GM18520 (cell line): ENCODE measurements around the gene SPRING1.

ENCODE experiments used
- ATAC-seq: cut with Tn5 transposase; IDR thresholded peaks from one replicate; pipeline ENCODE4 v1.9.1; 2021; ENCODE audit not compliant: unreplicated experiment

The SPRING1 gene

DNA sequence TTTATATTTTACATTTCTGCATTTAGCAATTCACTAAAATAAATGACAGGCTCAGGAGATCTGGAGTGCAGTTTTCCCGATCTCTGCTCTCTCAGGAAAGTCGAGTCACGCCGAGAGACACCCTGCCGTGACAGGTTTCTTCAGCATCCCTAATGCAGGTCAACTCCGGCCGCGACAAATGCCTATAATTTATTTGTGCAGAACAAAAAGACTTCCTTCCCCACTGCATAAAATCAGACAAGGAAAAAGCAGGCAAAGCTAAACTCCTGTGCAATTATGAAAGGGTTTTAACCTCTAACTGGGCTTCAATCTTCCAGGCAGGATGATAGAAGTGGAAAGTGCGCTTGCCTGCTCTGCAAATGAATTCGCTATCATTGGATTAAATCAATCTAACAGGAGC, 28.1 kb downstream of the SPRING1 start:
- no peak for ATAC-seq

DNA sequence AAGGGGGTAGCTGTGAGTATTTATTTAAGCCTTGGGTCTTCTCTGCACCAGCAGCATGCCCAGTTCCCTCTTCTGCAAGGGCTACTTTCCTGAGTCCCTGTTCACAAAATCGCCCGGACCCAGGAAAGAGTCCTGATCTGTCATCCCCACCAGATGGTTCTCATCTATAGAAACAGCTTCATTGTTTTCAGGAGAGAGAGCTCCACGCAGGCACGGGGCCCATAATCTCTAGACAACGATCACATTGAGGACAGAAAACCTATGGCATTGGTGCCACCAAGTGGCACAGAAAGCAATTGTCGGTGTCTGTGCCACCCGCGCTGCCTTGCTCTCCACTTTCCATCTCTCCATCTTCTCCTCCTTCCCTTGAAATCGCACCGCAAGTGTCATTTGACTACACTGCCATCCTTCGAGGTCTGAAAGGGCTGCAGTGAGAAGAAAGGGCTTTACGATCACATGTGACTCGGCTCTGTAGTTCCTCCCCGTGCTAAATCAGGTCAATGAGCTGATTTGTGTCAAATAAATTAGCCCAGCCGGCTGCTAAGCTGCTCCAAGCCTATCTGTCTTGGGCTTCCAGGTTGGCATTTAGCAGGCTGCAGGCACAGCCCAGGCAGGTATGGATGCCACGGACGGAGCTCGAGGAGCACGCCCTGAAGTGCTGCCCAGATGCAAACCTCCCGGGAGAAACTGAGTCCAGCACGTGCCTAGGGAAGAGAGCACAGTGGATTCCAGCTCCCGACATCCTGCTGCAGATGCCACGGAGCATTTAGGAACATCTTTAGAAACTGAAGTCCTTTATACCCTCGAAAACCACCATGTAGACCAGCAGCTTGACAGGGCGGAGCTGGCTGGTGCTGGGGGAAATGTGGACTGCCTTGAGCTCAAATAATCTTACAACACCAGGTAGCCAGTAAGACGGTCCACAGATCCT, 28.8 kb downstream of the SPRING1 start:
- ATAC-seq, result no peak

DNA sequence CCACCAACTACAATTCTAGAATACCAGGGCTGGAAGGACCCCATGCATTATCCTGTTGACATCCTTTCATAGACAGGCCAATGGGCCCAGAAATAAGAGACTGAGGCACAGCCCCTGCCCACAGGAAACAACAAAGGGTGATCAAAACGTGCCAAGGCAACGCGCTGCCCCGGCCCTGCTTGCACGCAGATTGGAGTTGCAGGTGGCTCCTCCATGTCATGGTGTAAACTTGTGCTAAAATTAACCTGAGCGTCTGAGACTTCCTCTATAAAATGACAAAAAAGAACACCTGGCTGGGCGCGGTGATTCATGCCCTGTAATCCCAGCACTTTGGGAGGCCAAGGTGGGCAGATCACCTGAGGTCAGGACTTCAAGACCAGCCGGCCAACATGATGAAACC, 30.1 kb downstream of the SPRING1 start:
- no peak for ATAC-seq

DNA sequence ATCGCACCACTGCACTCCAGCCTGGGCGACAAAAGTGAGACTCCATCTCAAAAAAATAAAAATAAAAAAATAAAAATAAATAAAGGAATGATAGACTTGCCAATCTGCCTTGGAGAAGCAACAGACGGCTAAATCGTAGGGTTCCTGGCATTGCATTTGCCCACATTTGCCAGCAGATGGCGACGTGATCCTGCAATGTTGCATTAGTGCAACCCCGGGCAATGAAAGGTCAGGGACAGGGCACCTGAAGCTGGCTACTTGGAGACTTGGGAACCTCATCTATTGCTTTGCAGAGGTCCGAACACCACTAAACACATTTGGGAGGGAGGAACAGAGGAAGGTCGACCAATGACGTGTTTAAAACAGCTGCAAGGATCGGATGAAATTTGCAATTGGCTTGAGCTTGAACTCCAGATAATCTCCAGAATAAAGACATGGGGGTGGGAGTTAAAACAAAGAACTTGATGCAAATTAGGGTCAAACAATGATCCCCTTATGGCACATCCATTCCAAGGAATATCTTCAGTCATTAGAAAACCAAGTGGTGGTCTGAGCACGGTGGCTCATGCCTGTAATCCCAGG, 34.6 kb downstream of the SPRING1 start:
- no peak for ATAC-seq

DNA sequence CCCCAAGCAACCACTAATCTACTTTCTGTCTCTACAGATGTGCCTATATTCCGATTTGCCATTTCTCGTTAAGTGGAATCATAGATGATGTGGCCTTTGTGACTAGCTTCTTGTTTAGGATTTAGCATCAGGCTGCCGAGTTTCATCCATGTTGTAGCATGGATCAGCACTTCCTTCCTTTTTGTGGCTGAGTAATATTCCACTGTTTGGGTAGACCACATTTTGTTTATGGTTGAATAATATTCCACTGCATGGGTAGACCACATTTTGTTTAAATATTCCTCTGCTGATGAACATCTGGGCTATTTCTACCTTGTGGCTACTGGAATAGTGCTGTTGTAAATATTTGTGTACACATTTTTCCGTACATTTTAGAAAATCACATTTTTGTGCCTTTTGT, 36.4 kb downstream of the SPRING1 start:
- ATAC-seq, result no peak

DNA sequence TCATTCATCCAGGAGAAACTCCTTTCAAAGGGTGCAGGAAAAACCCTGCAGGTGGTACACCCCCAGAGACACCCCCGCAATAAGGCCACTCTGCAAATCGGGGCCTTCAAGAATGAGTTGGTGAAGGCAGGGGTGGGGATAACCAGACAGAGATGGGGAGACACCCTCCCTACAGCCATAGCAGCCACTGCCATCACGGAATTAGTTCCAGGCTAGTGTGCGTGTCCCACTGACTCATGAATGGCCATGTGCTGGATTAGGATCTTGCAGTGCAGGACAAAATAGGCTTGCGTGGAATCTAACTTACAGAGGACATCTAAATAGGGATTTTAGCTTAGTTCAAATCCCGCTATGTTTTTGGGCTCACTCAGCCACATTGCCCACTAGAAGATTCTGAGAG, 37.8 kb downstream of the SPRING1 start:
- ATAC-seq, result no peak

DNA sequence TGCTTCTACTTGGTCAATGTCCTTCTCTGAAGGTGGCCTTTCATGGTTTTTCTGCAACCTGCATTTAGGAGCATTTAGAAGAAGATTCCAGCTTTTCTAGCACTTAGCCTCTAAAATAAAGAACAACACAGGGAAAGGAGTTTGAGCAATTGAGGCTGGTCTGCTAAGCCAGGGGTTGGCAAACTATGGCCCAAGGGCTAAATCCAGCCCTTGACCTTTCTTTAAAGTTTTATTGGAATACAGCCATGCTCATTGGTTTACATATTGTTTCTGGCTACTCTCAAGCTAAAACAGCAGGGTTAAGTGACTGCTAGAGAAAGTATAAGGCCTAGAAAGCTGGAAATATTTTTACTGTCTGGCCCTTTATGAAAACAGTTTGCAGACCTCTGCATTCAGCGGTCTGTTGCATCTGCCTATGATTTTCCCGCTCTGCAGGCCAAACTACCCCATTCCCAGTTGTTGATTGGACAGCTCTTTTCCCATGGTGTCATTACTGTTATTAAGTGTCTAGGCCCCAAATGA, 39.3 kb downstream of the SPRING1 start:
- no peak for ATAC-seq

DNA sequence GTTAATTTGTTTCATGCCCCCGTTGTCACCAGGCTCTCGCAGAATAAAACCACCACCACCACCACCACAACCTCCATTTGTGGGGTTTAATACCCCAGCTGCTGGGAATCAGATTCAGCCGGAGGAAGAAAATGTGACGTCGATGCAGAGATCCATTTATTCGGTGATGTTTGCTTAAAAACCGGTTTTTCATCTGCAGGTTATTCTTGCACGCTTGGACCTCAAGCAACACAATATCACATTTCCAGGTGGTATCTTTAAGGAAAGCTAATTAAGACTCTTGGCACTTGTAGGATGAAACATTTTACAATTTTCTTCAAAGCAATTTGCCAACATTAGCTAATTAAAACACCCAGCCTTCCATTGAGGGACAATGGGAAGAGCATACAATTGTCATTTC, 39.8 kb downstream of the SPRING1 start:
- no peak for ATAC-seq

DNA sequence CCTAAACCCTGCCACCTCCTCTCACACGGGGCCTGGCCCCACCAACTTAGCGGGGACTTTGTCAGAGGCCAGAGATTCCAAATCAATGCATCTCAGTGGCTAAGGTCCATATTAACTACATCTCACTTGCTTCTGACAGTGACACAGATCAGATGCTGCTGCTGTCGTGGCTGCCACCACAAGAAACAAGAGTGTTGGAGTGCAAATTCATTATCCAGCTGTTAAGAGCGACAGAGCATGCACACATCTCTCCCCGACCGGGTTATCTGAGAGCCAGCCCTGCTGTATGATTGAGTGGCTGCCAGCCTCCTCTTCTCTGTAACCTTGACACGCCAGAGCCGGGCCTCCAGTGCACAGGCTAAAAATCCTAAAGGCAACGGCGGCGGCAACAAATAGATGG, 40.2 kb downstream of the SPRING1 start:
- ATAC-seq, result no peak

DNA sequence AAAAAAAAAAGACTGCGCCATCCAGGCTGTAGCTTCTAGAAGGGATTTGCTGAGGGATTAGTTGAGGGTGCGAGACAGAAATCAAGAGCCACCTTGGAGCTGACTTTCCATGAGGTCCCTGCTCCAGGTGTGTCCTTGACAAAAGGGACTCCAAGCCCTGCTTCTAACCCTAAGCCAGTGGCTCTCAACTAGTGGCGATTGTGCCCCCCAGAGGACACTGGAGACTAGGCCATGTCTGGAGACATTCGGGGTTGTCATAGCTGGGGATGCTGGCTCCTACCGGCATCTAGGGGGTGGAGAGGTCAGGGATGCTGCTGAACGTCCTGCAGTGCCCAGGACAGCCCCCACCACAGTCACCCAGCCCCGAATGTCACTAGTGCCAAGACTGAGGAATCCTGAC, 40.6 kb downstream of the SPRING1 start:
- no peak for ATAC-seq

DNA sequence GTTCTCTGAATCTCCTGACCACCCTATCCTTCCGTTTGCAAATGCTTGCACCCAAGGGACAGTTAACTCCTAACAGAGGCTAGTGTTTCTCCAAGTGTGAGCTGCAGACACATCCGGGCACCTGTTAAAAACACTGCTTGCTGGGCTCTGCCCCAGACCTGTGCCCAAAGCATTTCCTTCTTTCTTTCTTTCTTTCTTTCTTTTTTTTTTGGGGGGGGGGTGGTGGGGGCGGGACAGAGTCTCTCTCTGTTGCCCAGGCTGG, 42.5 kb downstream of the SPRING1 start:
- ATAC-seq, result no peak

DNA sequence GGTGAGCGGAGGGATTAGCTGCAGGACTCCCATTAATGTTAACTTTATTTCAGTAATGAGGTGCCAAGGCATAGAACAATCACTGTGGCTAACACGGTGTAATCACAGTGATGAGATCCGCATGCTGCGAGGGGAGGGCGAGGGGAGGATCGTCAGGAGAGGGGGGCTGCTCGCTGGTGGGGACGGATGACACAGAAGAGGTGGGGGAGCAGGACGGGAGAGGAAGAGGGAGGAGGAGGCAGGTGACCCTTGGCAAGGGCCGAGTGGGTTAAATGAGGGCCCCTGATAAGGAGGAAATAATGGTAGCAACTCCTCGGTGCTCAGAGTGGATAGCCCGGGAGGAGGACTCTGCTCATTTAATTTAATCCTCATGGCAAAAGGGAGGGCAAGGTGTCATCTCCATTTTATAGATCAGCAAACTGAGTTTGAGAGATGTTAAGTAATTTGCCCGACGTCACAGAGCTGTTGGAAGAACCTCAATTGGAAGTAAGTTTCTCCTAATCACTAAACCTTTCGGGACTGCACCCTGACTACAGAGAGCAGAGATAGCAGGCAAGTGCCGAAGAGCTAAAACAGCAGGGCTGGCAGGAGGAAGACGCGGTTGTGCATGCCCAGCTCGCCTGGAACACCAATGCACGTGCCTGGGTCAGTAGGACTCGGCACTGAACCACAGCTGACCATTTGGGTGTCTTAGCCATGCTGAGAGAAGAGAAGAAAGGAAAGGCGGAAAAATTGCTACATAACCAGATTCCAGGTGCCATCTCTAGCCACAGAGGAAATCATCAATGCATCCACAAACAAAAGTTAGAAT, 43.0 kb downstream of the SPRING1 start:
- no peak for ATAC-seq

DNA sequence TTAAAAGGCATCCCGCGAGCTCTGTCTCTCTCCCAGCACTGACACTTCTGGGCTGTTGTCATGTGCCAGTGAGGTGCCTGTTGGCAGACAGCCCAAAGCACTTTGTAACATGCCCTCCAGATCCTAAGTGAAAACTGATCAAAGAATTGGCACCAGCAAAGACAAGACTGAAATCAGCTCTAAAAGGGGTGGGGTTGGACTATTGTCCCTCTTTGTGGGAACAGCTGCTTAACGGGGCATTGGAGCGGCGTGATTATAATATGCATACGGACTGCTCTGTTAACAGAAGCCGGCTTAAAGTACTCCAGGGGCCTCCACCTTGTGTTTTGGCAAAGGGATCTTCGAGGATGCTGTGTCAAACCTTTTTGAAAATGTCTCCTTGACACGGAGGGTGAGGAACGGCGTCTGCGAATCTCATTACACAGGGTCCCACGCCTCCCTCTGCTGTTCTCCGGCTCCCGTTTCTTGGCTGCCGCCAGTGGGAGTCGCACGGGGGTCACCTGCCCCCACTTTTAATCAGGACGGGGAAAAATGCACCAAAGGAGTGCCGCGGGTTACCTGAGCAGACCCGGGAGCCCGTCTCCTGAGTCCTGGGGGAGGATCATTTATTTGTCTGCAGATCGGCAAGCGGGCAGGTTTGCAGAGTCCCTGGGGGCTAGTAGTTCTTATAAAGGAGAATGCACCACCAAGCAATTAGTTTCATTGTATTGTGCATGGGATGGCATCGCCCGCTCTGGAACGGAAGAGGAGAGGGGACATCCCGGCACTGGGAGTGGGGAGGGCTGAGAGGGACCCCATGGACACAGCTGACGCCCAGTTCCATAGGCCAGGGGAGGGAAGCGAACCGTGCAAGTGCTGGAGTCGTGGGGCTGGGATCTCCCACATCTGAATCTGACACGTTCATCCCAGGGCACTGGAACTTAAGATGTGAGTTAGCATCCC, 44.3 kb downstream of the SPRING1 start:
- ATAC-seq, result no peak

DNA sequence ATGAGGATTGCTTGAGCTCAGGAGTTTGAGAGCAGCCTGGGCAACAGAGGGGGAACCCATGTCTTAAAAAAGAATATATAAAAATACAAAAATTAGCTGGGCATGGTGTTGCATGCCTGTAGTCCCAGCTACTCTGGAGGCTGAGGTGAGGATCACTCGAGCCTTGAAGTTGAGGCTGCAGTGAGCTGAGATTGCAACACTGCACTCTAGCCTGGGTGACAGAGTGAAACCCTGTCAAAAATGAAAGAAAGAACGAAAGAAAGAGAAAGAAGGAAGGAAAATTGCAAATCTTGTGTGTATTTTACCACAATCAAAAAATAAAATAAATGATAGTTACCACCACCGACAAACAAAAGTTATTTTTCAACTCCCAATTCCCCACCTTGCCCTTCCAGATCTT, 45.3 kb downstream of the SPRING1 start:
- no peak for ATAC-seq

DNA sequence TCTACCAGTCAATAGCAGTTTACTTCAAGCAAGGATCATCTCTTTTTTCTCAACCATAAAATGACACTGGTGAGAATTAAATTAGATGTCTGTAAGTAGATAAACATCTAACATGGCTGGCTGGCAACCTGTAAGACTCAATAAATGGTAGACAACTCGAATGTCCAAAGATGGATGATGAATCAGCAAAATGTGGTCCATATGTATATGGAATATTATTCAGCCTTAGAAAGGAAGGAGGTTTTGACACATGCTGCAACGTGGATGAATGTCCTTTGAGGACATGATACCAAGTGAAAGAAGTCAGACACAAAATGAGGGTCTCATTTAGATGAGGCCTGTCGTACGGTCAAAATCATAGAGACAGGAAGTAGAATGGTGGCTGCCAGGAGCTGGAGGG, 46.2 kb downstream of the SPRING1 start:
- no peak for ATAC-seq

DNA sequence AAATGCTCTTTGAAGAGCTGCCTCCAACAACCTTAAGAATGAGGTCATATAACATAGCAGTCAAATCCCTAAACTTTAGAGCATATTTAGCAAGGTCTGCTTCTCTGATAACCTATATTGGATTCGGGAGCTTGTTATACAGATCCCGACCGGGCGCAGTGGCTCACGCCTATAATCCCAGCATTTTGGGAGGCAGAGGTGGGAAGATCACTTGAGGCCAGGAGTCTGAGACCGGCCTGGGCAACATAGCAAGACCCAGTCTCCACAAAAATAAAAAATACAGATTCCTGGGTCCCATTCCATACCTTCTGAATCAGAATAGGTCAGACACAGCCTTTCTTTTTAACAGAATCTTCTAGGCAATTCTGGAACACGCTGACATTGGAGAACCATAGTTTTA, 46.7 kb downstream of the SPRING1 start:
- ATAC-seq, result no peak

DNA sequence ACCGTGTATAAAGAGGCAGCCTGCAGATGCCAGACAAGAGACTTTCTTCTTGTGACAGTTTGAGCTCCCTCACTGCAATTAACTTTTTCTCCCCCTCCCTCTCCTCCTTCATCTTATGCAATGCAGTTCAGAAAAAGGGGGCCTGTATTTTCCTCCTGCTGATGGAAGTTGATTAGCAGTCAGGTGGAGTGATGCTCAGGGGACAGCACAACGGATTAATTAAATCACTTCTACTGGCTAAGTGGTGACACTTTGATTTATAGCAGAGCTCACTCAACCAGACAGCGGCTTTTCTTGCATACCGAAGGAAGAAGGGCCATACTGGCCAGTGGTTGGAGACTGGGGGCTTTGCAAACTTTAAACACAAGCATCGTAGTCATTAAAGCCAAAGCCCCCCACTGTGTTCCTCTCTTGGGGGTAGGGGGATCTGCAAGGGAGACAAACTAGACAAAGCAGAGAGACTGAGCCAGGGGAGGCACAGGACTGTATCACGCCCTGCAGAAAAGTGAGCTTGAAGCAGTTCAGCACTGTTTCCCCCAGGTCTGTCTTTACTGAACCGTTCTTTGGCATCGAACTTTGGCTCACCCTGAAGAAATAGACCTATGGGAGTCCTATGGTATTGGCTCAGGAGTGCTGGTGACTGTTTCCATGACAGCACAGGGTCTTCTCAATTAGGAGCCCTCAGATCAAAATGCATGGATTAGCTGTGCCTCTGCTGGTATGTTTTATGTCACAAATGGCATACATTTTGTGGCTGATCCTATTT, 47.7 kb downstream of the SPRING1 start:
- ATAC-seq, result no peak

DNA sequence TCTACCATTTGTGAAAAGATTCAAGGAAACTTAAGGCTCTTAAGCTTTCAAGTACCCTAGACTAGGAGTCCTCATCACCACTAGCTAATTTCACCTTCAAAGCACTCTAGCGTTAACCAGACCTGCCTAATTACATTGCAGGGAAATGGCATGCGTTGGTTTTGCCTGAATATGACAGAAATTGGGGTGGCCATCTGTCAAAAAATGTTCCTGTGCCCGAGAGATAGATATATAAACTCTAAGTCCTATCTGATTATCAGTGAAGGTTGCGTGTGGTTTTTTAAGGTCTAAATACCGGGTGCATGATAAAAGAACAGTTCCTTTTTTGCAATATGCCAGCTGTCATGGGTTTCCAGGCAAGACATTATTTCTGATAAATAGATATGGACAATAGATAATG, 48.3 kb downstream of the SPRING1 start:
- no peak for ATAC-seq
